GM12864 (cell line): ENCODE measurements around the gene RBMS3.

Experiments used
- DNase-seq: peaks from one replicate; pipeline ENCODE4 v3.0.0-alpha.2; 2011; ENCODE audit warnings: low read depth
- H3K4me3 ChIP-seq: 2 replicates; pipeline ENCODE4 v1.5.1; 2011; ENCODE audit warnings: mild to moderate bottlenecking, low read depth, low read length, control low read depth
- CTCF ChIP-seq: IDR thresholded peaks from 2 replicates; pipeline ENCODE4 v1.5.1; 2011; ENCODE audit warnings: low read depth, mild to moderate bottlenecking, moderate library complexity, low read length, control low read depth, inconsistent platforms; ENCODE audit errors: missing control alignments

Gene RBMS3

GRCh38 chr3:29912600-29913288, 631.9 kb downstream of the RBMS3 start:
- no peak overlapping the region for H3K4me3 ChIP-seq
- no peak for DNase-seq
- TF ChIP-seq CTCF, result no peak

- no peak for TF ChIP-seq CTCF
- no peak for DNase-seq
- no peak overlapping the region for H3K4me3 ChIP-seq
Observed at GRCh38 chr3:29914861-29915524, 634.1 kb downstream of the RBMS3 start.

GRCh38 chr3:29919571-29919970, 638.7 kb downstream of the RBMS3 start:
- TF ChIP-seq CTCF, result no peak
- DNase-seq, result no peak
- no peak overlapping the region for H3K4me3 ChIP-seq

GRCh38 chr3:29922992-29923746, 642.3 kb downstream of the RBMS3 start:
- no peak for DNase-seq

GRCh38 chr3:29924783-29925561, 644.1 kb downstream of the RBMS3 start:
- DNase-seq, result no peak
- no peak for TF ChIP-seq CTCF

More at GRCh38 chr3:29922992-29923746, 642.3 kb downstream of the RBMS3 start:
- no peak for TF ChIP-seq CTCF
- H3K4me3 ChIP-seq, result no peak overlapping the region

GRCh38 chr3:29926378-29926777, 645.5 kb downstream of the RBMS3 start:
- DNase-seq, result no peak
- H3K4me3 ChIP-seq, result no peak overlapping the region
- no peak for TF ChIP-seq CTCF

More at GRCh38 chr3:29924783-29925561, 644.1 kb downstream of the RBMS3 start:
- no peak overlapping the region for H3K4me3 ChIP-seq
